OCI-LY7 (cell line): Measurements from ENCODE around the gene IRF8.

Experiments
- EZH2phosphoT487 ChIP-seq: fragments of 200-600 bp; sonication (generic); IDR thresholded peaks from 2 replicates; pipeline ENCODE4 v1.6.1; 2018; ENCODE audit warnings: low read depth, borderline replicate concordance, mild to moderate bottlenecking, mixed run types, antibody characterized with exemption, low read length, moderate library complexity, mixed read lengths
- TF ChIP-seq, protein P1 (sequence below): fragments of 200-600 bp; sonication (generic); conservative IDR thresholded peaks from 2 replicates; pipeline ENCODE4 v1.5.1; 2014; ENCODE audit warnings: mild to moderate bottlenecking, antibody characterized with exemption, low read length, moderate library complexity, mixed read lengths

- TF ChIP-seq, protein P1, sequence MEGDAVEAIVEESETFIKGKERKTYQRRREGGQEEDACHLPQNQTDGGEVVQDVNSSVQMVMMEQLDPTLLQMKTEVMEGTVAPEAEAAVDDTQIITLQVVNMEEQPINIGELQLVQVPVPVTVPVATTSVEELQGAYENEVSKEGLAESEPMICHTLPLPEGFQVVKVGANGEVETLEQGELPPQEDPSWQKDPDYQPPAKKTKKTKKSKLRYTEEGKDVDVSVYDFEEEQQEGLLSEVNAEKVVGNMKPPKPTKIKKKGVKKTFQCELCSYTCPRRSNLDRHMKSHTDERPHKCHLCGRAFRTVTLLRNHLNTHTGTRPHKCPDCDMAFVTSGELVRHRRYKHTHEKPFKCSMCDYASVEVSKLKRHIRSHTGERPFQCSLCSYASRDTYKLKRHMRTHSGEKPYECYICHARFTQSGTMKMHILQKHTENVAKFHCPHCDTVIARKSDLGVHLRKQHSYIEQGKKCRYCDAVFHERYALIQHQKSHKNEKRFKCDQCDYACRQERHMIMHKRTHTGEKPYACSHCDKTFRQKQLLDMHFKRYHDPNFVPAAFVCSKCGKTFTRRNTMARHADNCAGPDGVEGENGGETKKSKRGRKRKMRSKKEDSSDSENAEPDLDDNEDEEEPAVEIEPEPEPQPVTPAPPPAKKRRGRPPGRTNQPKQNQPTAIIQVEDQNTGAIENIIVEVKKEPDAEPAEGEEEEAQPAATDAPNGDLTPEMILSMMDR = no peak
- no peak for TF ChIP-seq EZH2phosphoT487
Observed at GRCh38 chr16:85882181-85882810, 16.7 kb upstream of the IRF8 start.
